Endometrium (tissue), 2 donors: ENCODE results near the gene TSPAN14.
"Not testable (repeated sequence)": the region's sequence is repeated elsewhere in the genome, so short reads cannot be mapped to it uniquely, and the experiment has no call there.

Experiments
- FAIRE-seq: peaks from 2 replicates; lab custom pipeline; 2012; peaks lifted over from hg19 to GRCh38; lab: Jason Lieb, UNC
- donor health status: control.
- donor health status: control.

The TSPAN14 gene, protein sequence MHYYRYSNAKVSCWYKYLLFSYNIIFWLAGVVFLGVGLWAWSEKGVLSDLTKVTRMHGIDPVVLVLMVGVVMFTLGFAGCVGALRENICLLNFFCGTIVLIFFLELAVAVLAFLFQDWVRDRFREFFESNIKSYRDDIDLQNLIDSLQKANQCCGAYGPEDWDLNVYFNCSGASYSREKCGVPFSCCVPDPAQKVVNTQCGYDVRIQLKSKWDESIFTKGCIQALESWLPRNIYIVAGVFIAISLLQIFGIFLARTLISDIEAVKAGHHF

DNA sequence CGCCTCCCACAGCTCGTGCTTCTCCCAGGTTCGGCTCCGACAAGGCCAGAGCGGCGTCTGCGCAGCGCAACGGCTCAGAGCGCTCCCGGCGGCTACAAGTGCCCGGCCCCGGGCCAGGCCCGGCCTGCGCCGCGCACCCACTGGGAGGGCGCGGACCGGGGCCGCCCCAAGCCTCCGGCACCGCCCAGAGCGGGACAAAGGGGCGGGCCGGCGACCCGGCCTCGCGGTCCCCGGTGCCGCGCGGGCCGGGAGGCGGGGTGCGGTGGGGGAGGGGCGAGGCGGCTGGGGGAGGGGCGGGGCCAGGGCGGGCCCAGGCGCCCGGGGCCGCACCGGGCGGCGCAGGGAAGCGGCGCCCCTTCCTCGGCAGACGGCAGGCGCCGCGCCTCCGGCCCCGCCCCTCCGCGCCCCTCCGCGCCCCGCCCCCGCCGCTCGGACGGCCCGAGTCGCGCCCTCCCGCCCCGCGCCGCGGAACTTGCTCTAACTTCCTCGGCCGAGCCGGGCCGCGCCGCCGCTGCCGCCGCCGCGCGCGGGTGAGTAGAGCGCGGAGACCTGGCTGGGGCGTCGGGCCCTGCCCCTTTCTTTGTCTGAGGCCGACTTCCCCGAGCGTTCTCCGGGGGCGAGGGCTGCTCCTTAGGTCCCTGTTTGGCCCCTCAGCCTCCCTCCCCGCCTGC is at the start of gene TSPAN14:
TSS of gene TSPAN14 (plus strand) at position 469 of the 671 bp plus-strand sequence. CDS start 34,924 bp downstream, outside the sequence.
- no peak for FAIRE-seq

DNA sequence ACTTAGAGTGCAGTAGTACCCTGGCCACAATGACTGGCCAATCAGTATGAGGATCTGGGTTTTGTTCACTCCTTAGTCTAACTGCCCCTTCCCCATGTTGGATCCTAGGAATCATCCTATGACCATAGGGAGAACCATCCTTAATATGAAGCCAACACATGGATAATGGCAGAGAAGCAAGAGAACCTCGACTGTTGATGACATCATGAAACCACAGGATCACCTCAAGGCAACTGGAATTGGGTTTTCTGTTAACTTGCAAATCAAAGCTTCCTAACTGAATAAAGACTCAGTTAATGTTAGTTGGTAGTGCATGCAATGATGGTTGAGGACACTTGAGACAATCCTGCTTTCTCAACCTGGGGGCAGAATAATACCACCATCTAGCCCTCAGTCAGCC is 49.1 kb upstream of the TSPAN14 start:
- FAIRE-seq: no peak

DNA sequence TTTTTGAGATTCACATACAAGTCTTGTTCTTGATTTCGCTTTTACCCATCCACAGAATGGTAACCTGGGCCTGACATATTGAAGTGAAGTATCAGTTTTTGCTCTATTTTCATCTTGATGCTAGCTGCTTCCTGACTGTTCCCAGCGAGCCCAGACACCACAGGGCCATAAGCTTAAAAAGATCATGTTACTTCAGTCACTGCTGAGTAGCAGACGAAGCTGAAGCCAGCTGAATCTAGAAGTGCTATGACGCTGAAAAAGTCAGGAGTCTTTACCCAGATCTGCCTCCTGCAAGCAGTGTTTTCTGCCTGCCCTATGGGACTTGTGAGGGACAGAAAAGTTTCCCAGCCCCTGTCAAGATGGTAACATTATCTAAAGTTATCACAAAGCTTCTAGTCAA is 48.5 kb upstream of the TSPAN14 start:
- no peak for FAIRE-seq

DNA sequence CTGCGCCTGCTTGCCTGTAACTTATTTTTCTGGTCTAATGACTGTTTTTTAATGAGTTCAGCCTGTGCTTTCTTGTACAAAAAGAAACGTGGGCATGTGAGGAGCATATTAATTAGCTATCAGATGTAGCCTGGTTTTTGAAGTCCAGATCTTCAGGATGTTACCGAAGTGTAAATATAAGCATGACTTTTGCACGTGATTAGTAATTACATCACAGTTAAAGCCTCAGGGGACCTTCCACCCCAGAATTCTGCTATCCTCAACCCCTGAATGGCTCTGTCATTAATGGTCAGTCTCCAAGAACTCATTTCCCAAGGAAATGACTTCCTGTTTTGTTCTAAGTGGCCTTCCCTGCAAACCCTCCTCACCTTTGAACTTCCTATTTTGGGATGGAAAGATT is 47.9 kb upstream of the TSPAN14 start:
- peak; percentile 88 for FAIRE-seq

DNA sequence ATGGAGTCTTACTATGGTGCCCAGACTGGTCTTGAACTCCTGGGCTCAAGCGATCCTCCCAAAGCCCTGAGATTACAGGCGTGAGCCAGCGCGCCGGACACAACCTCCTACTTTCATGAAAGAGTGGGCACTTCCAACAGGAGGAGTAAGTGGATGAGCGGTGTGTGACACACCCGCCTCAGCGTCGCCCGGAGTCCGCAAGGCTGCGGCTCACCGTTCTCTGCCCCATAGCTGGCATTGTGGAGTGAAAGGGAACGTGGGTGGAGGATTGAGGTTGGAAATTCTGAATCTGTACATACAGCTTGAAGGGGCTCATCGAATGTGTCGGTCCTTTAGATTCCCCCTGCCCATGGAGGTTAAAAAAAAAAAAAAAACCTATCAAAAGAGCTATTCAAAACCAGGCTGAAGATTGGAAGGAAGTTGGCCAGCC is 46.3 kb upstream of the TSPAN14 start:
- no peak for FAIRE-seq

DNA sequence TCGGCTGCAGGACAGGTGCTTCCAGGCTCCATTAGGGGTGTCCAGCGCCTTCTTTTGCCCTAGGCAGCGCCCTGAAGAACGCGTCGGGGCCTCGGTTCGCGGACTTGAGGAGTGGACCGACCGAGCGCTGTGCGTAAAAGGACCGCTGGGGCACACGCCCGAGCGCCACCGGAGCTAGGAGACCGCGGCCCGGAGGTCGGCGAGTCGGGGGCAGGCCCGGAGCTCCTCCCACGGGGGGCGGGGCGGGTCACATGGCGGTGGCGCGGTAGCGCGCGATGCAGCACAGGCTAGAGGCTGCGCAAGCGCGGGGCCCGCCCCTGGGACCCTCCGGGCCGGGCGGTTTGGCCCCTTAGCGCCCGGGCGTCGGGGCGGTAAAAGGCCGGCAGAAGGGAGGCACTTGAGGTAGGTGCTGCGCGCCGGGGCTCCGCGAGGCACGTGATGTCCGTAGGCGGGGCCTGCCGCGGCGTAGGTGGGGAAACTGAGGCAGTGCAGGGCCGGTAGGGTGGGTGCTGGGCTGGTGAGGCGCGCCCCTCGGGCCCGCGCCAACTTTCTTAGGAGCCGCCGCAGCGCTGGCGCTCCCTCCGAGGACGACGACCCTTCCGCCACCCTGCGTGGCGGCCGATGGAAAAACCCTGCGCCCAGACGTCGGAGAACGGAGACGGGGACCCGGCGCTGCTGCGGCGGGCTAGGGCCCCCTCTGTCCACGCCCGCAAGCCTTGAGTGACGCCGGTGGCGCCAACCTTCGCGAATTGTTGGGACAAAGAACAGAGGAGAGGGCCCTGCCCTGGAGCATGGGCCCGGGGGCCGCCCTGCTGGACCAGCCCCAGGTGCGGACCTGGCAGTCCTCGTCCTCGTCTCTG is 45.6 kb upstream of the TSPAN14 start, which contains the start of gene PRXL2A:
TSS of gene PRXL2A (plus strand) at position 310 of the 860 bp plus-strand sequence. CDS start 11,917 bp downstream, outside the sequence.
- no peak for FAIRE-seq

DNA sequence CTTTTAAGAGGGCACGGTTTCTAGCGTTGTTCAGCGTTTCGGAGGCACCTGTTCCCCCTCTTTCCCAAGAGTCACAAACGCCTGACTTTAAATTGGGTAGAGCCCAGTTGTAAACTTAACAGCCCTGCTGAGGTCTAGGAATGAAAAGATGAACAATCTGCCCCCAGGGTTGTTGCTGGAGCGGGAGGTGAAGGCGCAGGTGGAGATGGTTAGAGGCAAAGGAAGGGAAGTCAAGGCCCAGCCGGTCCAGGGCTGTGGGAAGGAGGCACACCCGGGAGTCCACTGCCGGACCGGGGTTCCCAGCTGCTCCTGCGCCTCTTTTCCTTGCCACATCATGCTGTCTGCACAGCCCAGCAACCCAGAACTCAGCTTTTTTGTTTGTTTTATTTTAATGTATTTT is 45.0 kb upstream of the TSPAN14 start:
- FAIRE-seq: no peak

DNA sequence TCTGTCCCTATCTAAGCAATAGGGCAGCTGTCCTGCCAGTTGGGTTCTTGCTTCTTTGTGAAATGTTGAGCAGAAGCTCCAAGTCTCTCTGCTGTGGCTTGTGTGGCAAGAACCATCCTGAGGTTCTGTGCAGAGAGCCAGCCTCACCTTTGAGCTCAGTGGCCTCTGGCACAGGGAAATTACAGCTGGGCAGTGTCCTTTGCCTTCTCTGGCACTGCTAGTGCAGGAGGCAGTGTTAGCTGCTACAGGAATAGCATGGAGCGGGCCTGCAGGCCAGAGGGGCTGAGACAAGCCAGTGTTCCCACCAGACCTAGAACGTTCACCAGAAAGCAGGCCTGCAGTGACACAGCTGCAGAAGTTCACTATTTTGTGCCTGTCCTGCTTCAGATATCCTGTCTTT is 44.0 kb upstream of the TSPAN14 start:
- FAIRE-seq: no peak

DNA sequence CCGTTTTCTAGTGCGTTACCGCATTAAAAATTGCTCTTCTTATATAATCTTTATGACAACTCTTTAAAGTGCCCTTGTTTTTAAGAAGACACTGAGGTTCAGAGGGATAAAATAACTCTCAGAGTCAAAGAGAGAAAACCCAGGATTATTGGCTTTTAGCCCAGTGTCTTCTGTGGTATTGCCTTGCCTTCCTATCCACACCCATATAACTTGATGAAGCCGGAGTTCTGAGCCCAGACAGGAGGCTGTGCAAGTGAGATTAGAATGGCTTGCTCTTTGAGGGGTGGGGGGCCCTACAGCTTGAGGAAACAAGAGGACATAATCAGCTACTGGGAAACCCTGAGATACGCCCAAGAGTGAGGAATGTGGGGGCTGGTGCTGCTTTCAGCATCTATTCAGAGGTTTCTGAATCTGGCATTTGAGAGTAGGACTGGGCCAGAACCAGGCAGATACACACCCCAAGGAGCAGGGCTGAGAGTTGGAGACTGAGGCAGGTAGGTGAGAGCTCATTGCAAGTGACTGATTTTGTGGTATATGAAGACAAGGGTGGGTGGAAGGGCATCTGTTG is 43.4 kb upstream of the TSPAN14 start:
- no peak for FAIRE-seq

DNA sequence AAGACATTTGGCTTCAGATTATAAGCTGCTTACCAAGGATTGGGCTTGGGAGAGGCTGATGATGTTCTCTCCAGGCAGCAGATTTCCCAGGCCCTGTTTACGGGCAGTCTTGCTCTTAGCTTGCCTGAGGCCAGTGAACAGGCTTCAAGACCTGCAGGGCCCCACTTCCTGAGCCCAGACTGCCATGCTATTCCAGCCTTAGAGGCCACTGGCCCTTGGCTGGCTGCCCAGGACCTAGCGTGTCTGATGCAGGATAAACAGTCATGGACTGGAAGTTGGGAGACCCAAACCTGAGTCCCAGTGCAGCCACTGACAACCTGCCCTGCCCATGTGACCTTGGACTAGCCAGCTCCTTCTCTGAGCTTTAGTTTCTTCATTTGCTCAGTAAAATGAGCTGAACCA is 42.8 kb upstream of the TSPAN14 start:
- no peak for FAIRE-seq

DNA sequence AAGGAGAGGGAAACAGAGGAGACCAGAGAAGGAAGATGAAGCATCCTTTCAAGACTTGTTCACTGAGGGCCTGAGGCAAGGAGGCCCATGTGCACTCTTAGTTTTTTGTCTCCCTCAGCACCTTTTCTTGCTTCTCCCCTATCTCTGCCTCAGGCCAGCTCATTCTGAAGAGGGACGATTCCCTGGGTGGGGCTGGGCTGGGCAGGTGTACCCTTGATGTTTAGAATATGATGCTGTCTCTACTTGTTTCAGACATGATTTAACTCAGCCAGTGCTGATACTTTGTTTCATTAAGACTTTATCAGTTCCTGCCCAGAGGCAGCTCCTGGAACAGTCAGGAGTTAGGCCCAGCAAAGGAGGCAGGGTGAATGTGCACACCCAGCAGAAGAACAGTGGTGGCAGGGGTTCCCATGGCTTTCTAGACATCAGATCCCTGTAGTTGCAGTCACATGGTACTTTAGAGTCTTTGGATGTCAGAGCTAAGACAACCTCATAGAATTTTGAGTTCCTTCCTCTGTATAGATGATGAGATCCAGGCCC is 42.4 kb upstream of the TSPAN14 start:
- FAIRE-seq: no peak

DNA sequence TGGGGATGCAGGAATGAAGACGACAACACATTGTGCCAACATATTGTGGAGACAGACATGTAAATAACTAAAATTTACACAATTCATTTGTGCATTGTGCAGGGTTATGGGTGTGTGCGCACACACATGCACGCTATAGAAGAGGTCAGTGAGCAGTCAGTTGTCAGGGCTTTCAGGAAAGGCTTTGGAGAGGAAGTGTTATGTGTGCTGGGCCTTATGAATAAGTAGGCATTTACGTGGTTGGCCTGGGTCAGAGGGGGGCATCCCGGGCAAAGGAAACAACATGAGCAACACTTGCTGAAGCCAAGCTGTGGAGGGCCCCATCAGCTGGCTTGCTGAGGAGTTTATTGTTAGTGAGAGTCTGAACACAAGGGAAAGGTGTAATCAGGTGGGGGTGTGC is 41.6 kb upstream of the TSPAN14 start:
- no peak for FAIRE-seq

DNA sequence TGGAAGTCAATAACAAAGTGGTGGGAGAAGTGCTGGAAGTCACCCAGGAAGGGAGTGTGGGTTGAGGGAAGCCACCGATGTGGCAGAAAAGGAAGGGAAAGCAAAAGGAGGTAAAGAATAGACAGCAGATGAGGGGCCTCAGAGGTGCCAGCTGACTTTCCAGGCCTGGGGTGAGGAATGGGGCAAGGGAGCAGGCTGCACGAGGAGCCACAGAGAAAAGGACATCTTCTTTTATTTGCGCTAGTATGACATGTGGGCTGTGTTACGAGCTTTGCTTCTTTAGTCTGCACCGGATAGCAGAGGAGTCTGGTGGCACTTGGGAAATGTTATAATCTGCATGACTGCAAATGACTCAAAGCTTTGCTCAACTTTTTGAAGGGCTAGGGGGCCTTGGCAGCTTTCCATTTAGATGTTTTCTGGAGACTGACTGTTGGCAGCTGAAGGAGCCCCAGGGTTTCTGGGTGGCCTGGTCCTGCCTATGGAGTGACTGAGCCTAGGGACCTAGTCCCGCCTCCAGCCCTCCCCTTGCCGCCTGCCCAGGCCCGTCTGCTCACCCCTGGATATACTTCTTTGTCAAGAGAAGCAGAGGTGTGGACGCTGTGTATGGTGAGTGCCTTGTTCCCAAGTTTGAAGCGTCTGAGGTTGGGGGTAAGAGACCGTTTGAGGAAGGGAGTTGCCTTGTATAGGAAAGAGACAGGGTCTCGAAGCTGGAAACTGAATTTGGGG is 40.7 kb upstream of the TSPAN14 start:
- no peak for FAIRE-seq

DNA sequence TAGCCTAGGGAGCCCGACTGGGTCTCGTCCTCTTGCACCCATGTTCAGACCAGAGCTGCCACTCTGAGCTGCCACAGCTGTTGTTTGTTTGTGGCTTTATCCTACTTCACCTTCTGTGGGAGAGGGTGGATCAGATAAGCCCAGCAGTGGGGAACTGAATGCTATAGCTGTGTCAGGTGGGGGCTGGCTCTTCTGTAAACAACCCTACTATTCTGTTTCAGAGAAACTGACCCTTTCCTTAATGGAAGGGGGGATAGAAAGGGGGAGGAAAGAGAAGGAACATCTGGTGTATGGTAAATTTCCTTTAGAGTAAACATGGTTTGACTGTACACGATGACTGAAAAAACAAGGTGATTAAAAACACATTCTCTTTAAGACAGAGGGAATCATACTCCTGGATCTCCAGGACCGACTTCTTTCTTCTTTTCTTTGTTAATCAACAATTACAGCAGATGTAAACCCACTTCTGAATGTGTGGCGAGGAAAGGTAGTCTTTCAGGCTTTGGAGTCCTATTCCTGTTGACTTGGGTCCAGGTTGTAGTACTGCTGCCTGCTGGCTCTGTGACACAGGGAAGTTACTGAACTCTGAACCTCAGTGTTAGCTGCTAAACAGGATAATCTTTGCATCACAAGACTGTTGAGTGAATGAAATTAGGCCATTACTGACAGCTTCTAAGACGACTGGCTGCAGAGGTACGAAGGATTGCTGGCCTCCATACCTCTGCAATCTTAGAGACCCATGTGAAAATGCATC is 39.8 kb upstream of the TSPAN14 start:
- FAIRE-seq: no peak

DNA sequence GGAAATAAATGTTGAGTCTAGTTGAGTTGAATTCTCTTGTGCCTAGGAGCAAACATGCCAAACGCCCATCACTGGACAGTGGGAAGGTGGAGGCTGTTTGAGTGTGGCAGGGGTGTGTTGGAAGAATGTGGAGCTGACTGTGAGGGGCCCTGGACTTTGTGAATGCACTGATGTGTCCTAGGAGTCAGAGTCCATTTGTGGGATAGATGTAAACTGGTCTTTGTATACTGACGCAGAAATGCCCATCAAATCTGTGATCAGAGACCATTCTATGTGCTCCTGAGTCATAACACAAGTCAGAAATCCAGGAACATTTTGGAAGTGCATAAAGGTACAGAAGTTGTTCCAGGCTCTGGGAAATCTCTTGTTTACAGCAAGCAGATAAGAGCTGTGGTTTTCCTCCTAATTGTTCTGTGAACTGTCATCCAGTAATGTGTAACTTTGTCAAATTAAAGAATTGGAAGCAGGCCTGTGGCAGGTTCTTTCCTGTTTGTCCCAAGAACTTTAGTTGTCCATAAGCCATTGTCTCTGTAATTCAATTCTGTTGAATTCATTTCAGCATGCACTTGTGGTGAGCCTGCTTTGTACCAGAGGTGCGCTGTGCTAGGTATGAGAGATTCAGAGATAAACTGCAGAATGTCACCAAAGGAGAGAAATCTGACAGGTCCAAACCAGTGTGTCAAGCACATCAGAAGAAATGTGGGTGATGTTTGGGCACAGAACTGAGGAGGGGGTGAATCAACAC is 38.2 kb upstream of the TSPAN14 start:
- FAIRE-seq: no peak

DNA sequence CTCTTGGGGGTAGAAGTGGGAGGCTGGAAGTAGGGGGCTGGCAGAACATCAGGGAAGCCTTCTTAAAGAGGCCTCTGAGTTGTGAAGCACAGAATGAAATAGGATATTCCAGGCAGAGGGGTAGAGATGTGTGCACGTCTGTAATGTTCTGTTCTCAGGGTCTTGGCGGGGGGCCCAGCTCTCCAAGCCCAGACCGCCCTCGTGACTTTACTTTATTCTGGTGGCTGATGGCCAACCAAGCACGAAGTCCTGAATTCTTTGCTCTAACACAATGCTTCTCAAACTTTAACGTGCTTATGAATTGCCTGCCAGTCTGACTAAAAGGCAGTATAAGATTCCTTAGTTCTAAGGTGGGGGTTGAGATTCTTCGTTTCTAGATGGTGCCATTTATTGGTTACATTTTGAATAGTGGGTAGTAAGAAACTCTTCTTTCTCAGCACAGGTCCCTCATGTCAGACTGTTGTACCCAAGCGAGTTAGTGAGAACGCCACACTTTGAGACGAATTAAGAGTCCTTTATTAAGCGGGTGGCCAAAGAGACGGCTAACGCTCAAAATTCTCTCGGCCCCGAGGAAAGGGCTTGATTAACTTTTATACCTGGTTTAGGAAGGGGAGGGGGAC is 37.5 kb upstream of the TSPAN14 start:
- peak; percentile 68 for FAIRE-seq

DNA sequence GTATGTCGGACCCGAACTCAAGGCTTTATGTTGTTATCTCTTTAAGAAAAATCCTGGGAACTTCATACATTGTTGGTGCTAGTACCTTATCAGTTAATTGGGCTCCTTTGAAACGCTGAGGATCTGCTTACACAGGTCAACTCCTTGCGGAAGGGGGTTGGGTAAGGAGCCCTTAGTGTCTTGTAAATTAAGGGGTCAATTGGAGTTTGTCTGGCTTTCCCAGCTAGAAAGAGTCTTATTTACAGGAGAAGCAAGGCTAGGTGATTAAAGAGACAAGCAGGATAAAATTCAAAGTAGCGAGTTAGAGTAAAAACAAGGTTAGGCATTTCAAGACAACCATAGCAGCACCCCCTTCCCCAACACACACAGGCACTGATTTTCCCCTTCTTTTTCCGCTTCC is 36.9 kb upstream of the TSPAN14 start:
- FAIRE-seq: not testable (repeated sequence)

DNA sequence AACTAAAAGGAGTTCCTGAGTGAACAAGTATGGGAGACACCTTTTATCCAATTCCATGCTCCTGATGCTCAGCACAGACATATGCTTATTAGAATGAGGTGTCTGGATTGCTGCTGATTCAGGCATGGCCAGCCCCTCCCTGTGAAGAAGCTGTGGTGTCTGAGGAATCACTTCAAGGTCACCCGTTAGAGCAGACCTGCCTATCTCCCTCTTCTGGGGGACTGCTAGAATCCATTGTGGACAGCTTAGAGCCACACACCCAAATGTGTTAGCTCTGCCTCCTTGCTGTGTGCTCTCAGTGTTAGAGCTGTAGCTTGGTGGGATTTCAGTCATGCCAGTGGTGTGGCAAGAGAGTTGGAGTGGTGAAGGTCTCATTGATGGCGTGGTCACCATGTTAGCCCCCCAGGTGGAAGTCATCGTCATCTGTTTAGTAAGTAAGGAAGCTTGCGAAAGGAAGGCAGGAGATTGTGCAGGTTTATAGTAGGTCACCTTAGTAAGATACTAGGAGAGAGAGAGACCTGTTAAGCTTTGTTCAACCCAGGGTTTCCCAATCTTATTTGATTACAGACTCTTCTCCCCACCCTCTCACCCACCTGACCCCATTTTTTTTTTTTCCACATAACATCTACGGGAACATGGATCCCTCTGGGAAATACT is 32.9 kb upstream of the TSPAN14 start:
- FAIRE-seq: no peak
